ENCODE data around the gene HLA-DMB. TPM values are rescaled to one million over a fixed set of nuclear protein-coding genes. Genes with fewer than 3 reads are reported as not detected.
A peak's percentile ranks its signal among the peaks of the same experiment; 100 is the strongest.

The HLA-DMB gene
- total and polyA plus RNA-seq, 2 donors (not counting 1 experiment from before 2014, with no cell fraction given) = 0.28 to 0.83 TPM

GRCh38 chr6:32886681-32887383, 54.0 kb downstream of the HLA-DMB start:
- Histone ChIP-seq H3K36me3 (ENCODE audit: control insufficient read depth, insufficient read depth, low read length) (no peaks in the 10 kb centered on the region), H2AFZ (ENCODE audit: low read length) (no peak overlapping the region), H3K79me2 (ENCODE audit: control insufficient read depth, insufficient read depth, low read length) (no peaks in the 10 kb centered on the region), H3K4me3 (replicated peaks in 1 of 4; ENCODE audit: control extremely low read depth in 1 of 4, insufficient read depth in 1 of 4, low read depth in 3 of 4, low read length in 4 of 4) (no peak overlapping the region), H3K27ac (ENCODE audit: insufficient read depth, low read length) (no peak overlapping the region), H3K4me1 (ENCODE audit: control insufficient read depth, extremely low read depth, insufficient read depth, low read length) (peaks cover 15% of the 10 kb centered on the region), H3K9me3 (ENCODE audit: control insufficient read depth, insufficient read depth, low read depth, low read length) (no peaks in the 10 kb centered on the region), H3K9ac (ENCODE audit: insufficient read depth, low read length) (no peak overlapping the region), H3K27me3 (ENCODE audit: control insufficient read depth, insufficient read depth, low read length) (no peaks in the 10 kb centered on the region), H3K4me2 (ENCODE audit: extremely low read depth, insufficient read depth, low read length) (no peak overlapping the region), H4K20me1 (ENCODE audit: control insufficient read depth, extremely low read depth, insufficient read depth, low read length) (no peaks in the 10 kb centered on the region)
- DNase-seq (ENCODE audit: low read depth in 2 of 2) = peak; percentile 65 to 68
- TF ChIP-seq EZH2 (IDR thresholded peaks at IDR 0.05; ENCODE audit: low read length, missing control alignments) (no peak), CTCF (conservative IDR thresholded peaks at IDR 0.05 in 1 of 2, IDR thresholded peaks at IDR 0.05 in 1 of 2; ENCODE audit: low read depth in 1 of 2, low read length in 2 of 2) (no peak)

- H3K36me3 ChIP-seq (ENCODE audit: control insufficient read depth, insufficient read depth, low read length) = no peaks in the 10 kb centered on the region
- TF ChIP-seq EZH2 (IDR thresholded peaks at IDR 0.05; ENCODE audit: low read length, missing control alignments) (no peak), CTCF (conservative IDR thresholded peaks at IDR 0.05 in 1 of 2, IDR thresholded peaks at IDR 0.05 in 1 of 2; ENCODE audit: low read depth in 1 of 2, low read length in 2 of 2) (peak; percentile 13 to 50)
- DNase-seq (ENCODE audit: low read depth in 2 of 2) = peak; percentile 52 to 88
- H3K27ac ChIP-seq (ENCODE audit: insufficient read depth, low read length) = no peak overlapping the region
- no peaks in the 10 kb centered on the region for H3K9me3 ChIP-seq (ENCODE audit: control insufficient read depth, insufficient read depth, low read depth, low read length)
- H2AFZ ChIP-seq (ENCODE audit: low read length) = no peak overlapping the region
- no peaks in the 10 kb centered on the region for H3K27me3 ChIP-seq (ENCODE audit: control insufficient read depth, insufficient read depth, low read length)
- H4K20me1 ChIP-seq (ENCODE audit: control insufficient read depth, extremely low read depth, insufficient read depth, low read length) = no peaks in the 10 kb centered on the region
- H3K4me1 ChIP-seq (ENCODE audit: control insufficient read depth, extremely low read depth, insufficient read depth, low read length) = peaks cover 15% of the 10 kb centered on the region
- H3K79me2 ChIP-seq (ENCODE audit: control insufficient read depth, insufficient read depth, low read length) = no peaks in the 10 kb centered on the region
- no peak overlapping the region for H3K4me2 ChIP-seq (ENCODE audit: extremely low read depth, insufficient read depth, low read length)
- H3K4me3 ChIP-seq (replicated peaks in 1 of 4; ENCODE audit: control extremely low read depth in 1 of 4, insufficient read depth in 1 of 4, low read depth in 3 of 4, low read length in 4 of 4) = no peak overlapping the region
- H3K9ac ChIP-seq (ENCODE audit: insufficient read depth, low read length) = no peak overlapping the region
These were observed 55.0 kb downstream of the HLA-DMB start for GRCh38 chr6:32885698-32886286.

Other genes with a start within 250 kb of the HLA-DMB start
- gene HLA-DQA2, start 199.6 kb downstream of the HLA-DMB start, total RNA-seq = not detected in 2 replicates
- not detected in 2 replicates for gene HLA-DQA2, start 199.6 kb downstream of the HLA-DMB start, polyA plus RNA-seq
- not detected in 2 replicates for gene HLA-DQB2, start 177.5 kb downstream of the HLA-DMB start, total RNA-seq
- not detected in 2 replicates for gene HLA-DQB2, start 177.5 kb downstream of the HLA-DMB start, polyA plus RNA-seq
- under 0.01 and 0.26 TPM in 2 replicates for gene HLA-DOB, start 124.0 kb downstream of the HLA-DMB start, total RNA-seq
- 0.16 and 0.49 TPM in 2 replicates for gene HLA-DOB, start 124.0 kb downstream of the HLA-DMB start, polyA plus RNA-seq
- gene TAP2, start 102.3 kb downstream of the HLA-DMB start, total RNA-seq = 14.1 and 27.7 TPM in 2 replicates
- 18.6 and 20.7 TPM in 2 replicates for gene TAP2, start 102.3 kb downstream of the HLA-DMB start, polyA plus RNA-seq
- 72.9 and 77.3 TPM in 2 replicates for gene PSMB8, start 97.0 kb downstream of the HLA-DMB start, total RNA-seq
- 77.1 and 80.0 TPM in 2 replicates for gene PSMB8, start 97.0 kb downstream of the HLA-DMB start, polyA plus RNA-seq
- 66.8 and 107 TPM in 2 replicates for gene TAP1, start 87.3 kb downstream of the HLA-DMB start, total RNA-seq
- gene TAP1, start 87.3 kb downstream of the HLA-DMB start, polyA plus RNA-seq = 30.7 and 31.4 TPM in 2 replicates
- gene PSMB9, start 86.8 kb downstream of the HLA-DMB start, total RNA-seq = 54.7 and 64.4 TPM in 2 replicates
- gene PSMB9, start 86.8 kb downstream of the HLA-DMB start, polyA plus RNA-seq = 43.0 and 75.0 TPM in 2 replicates
- gene HLA-DMA, start 12.1 kb upstream of the HLA-DMB start, total RNA-seq = 9.8 and 12.1 TPM in 2 replicates
- gene HLA-DMA, start 12.1 kb upstream of the HLA-DMB start, polyA plus RNA-seq = 3.7 and 7.1 TPM in 2 replicates
- gene BRD2, start 27.6 kb upstream of the HLA-DMB start, total RNA-seq = 59.3 and 75.6 TPM in 2 replicates
- 126 and 154 TPM in 2 replicates for gene BRD2, start 27.6 kb upstream of the HLA-DMB start, polyA plus RNA-seq
- not detected in 2 replicates for gene HLA-DOA, start 68.6 kb upstream of the HLA-DMB start, total RNA-seq
- gene HLA-DOA, start 68.6 kb upstream of the HLA-DMB start, polyA plus RNA-seq = not detected in 2 replicates
- gene HLA-DPA1, start 132.6 kb upstream of the HLA-DMB start, total RNA-seq = 1.0 and 1.5 TPM in 2 replicates
- 3.3 and 9.1 TPM in 2 replicates for gene HLA-DPA1, start 132.6 kb upstream of the HLA-DMB start, polyA plus RNA-seq
- gene HLA-DPB1, start 135.0 kb upstream of the HLA-DMB start, total RNA-seq = 1.3 and 5.4 TPM in 2 replicates
- gene HLA-DPB1, start 135.0 kb upstream of the HLA-DMB start, polyA plus RNA-seq = 11.0 and 11.5 TPM in 2 replicates

Data from fibroblast of lung (primary cell).